Breast epithelium (tissue), 3 donors: ENCODE measurements around the gene KLHL22.

Experiments used
- POLR2A ChIP-seq: fragments of 450-650 bp; IDR thresholded peaks from one replicate; pipeline ENCODE4 v1.6.1; 2016; ENCODE audit warnings: antibody characterized with exemption, mild to moderate bottlenecking, moderate library complexity
- TF ChIP-seq, protein P1 (sequence below), 3 donors: fragments of 450-650 bp; IDR thresholded peaks; one replicate each; pipeline ENCODE4 v1.5.1; 2016 to 2017; ENCODE audit warnings: antibody characterized with exemption in 3 of 3, mild to moderate bottlenecking in 3 of 3, moderate library complexity in 3 of 3

DNA sequence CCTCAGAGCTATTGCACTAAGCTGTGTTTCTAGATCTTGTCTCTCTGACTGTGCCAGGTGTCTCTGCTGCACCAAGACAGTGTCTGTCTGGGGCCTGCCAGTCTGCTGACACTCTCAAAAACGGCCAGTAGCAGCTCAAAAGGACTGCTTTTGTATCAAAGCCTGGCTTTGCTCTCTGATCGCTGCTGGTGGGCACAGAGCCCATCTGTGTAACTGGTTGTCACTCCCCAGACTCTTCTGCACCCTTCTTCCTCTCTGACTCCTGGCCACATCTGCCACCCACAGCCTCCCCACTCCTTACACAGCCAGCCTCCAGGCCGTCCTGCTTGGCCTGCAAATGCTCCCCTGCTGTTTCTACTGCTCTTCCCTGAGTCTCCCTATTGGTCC, 38.3 kb upstream of the KLHL22 start:
- TF ChIP-seq, protein P1, sequence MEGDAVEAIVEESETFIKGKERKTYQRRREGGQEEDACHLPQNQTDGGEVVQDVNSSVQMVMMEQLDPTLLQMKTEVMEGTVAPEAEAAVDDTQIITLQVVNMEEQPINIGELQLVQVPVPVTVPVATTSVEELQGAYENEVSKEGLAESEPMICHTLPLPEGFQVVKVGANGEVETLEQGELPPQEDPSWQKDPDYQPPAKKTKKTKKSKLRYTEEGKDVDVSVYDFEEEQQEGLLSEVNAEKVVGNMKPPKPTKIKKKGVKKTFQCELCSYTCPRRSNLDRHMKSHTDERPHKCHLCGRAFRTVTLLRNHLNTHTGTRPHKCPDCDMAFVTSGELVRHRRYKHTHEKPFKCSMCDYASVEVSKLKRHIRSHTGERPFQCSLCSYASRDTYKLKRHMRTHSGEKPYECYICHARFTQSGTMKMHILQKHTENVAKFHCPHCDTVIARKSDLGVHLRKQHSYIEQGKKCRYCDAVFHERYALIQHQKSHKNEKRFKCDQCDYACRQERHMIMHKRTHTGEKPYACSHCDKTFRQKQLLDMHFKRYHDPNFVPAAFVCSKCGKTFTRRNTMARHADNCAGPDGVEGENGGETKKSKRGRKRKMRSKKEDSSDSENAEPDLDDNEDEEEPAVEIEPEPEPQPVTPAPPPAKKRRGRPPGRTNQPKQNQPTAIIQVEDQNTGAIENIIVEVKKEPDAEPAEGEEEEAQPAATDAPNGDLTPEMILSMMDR (IDR thresholded peaks at IDR 0.05): no peak
- no peak for TF ChIP-seq POLR2A
